Panc1 (cell line): ENCODE results near the gene KAZN. TPM values are rescaled to one million over a fixed set of nuclear protein-coding genes. Genes with fewer than 3 reads are reported as not detected.

Source experiments
- ATAC-seq: fragments of 200-7000 bp; cut with Tn5 transposase; 2 replicates; pipeline ENCODE4 v1.9.1; 2020; ENCODE audit warnings: mild to moderate bottlenecking, moderate library complexity
- BruUV-seq: library from RNA; stranded (reverse); fragments of 400-500 nt; replicated peaks from 2 replicates; lab custom pipeline; 2021; lab: Mats Ljungman, UMichigan
- CTCF ChIA-PET: fragments of 300-600 bp; sonication (Branson Sonifier 250); formaldehyde crosslinking; loops from one replicate; lab custom pipeline; 2022; ENCODE audit warnings: antibody characterized with exemption; lab: Charles Lee
- POLR2A ChIA-PET: fragments of 300-600 bp; sonication (Branson Sonifier 250); formaldehyde crosslinking; loops from one replicate; lab custom pipeline; 2022; ENCODE audit warnings: antibody characterized with exemption; lab: Charles Lee
- DNase-seq: peaks from one replicate; pipeline ENCODE4 v3.0.0-alpha.2; 2010; ENCODE audit warnings: low read depth, low spot score
- H3K27ac ChIP-seq: 2 replicates; pipeline ENCODE4 v1.5.1; 2011; ENCODE audit warnings: mild to moderate bottlenecking, low read length, inconsistent platforms
- H3K27me3 ChIP-seq: fragments of 200-500 bp; sonication (Bioruptor generic); 2 replicates; pipeline ENCODE4 v1.6.0; 2014; ENCODE audit warnings: low read length, inconsistent platforms; ENCODE audit not compliant: control insufficient read depth, insufficient read depth
- H3K36me3 ChIP-seq: fragments of 200-500 bp; sonication (Bioruptor generic); 2 replicates; pipeline ENCODE4 v1.5.1; 2014; ENCODE audit warnings: inconsistent platforms, mild to moderate bottlenecking, low read length, moderate library complexity; ENCODE audit not compliant: control insufficient read depth, insufficient read depth
- H3K4me1 ChIP-seq: 2 replicates; pipeline ENCODE4 v1.5.1; 2011; ENCODE audit warnings: inconsistent platforms, mild to moderate bottlenecking, low read length, moderate library complexity; ENCODE audit not compliant: control insufficient read depth, insufficient read depth
- H3K4me3 ChIP-seq, 2 experiments: 2 replicates each; pipeline ENCODE4 v1.5.1; 2011 to 2012; ENCODE audit warnings: low read depth in 2 of 2, low read length in 2 of 2, mild to moderate bottlenecking in 2 of 2, inconsistent platforms in 1 of 2, moderate library complexity in 1 of 2
- H3K9me3 ChIP-seq: fragments of 200-500 bp; sonication (Bioruptor generic); 2 replicates; pipeline ENCODE4 v1.5.1; 2014; ENCODE audit warnings: low read depth, mild to moderate bottlenecking, inconsistent platforms, low read length, moderate library complexity; ENCODE audit not compliant: control insufficient read depth, insufficient read depth
- CTCF ChIP-seq: fragments of 450-650 bp; IDR thresholded peaks from 2 replicates; pipeline ENCODE4 v1.5.1; 2017; ENCODE audit warnings: mild to moderate bottlenecking
- POLR2AphosphoS5 ChIP-seq: IDR thresholded peaks from 2 replicates; pipeline ENCODE4 v1.6.1; 2012; ENCODE audit warnings: mild to moderate bottlenecking, low read depth, low read length, moderate library complexity
- REST ChIP-seq, 2 experiments: IDR thresholded peaks; 2 replicates each; pipeline ENCODE4 v1.6.1; 2011 to 2012; ENCODE audit warnings: low read depth in 2 of 2, control low read depth in 1 of 2, low read length in 1 of 2, mild to moderate bottlenecking in 1 of 2, moderate library complexity in 1 of 2; ENCODE audit not compliant: insufficient read depth in 1 of 2
- SIN3A ChIP-seq: IDR thresholded peaks from 2 replicates; pipeline ENCODE4 v1.6.1; 2012; ENCODE audit warnings: low read depth, mild to moderate bottlenecking, low read length, moderate library complexity, borderline replicate concordance; ENCODE audit not compliant: insufficient read depth
- TCF7L2 ChIP-seq: IDR thresholded peaks from 2 replicates; pipeline ENCODE4 v1.6.1; 2011; ENCODE audit warnings: mild to moderate bottlenecking, low read depth, low read length, inconsistent platforms
- in situ Hi-C: cut with HindIII; loops from 2 replicates; pipeline ENCODE4 v1.10.0; 2016; ENCODE audit warnings: low sequenced_read_pairs, low pct_unique_long_range_greater_than_20kb
- intact Hi-C: fragments of 100-400 bp; cut with micrococcal nuclease; formaldehyde crosslinking; loops from one replicate; pipeline ENCODE4 v1.10.0; 2022; ENCODE audit not compliant: unreplicated experiment
- total RNA-seq: library from RNA; stranded (reverse); gene quantifications from one replicate; pipeline ENCODE4 v1.2.1, GENCODE V29; 2021; ENCODE audit not compliant: unreplicated experiment

Gene KAZN
- total RNA-seq, 1 experiment from 2014 or later, result 6.6 TPM

GRCh38 chr1:15148004-15148403, 549.5 kb downstream of the KAZN start:
- intact Hi-C loops, result no loop called here
- in situ Hi-C loops, result no loop called here
- Histone ChIP-seq H3K36me3 (no peaks in the 10 kb centered on the region), H3K4me1 (no peaks in the 10 kb centered on the region), H3K27ac (no peak overlapping the region), H3K4me3 (no peak overlapping the region), H3K27me3 (no peaks in the 10 kb centered on the region), H3K9me3 (no peaks in the 10 kb centered on the region)
- POLR2A ChIA-PET, result no interaction called here
- TF ChIP-seq CTCF (no peak), POLR2AphosphoS5 (no peak), TCF7L2 (no peak)
- no peak for DNase-seq
- no peak for ATAC-seq
- CTCF ChIA-PET, result no interaction called here
- BruUV-seq, result no TSS peak

- intact Hi-C loops, result no loop called here
- DNase-seq (no peak), ATAC-seq (no peak)
- Histone ChIP-seq H3K27ac (no peak overlapping the region), H3K4me1 (no peaks in the 10 kb centered on the region), H3K36me3 (no peaks in the 10 kb centered on the region), H3K9me3 (no peaks in the 10 kb centered on the region), H3K27me3 (no peaks in the 10 kb centered on the region), H3K4me3 (no peak overlapping the region)
- BruUV-seq, result no TSS peak
- ChIA-PET POLR2A (no interaction called here), CTCF (no interaction called here)
- in situ Hi-C loops, result no loop called here
- TF ChIP-seq SIN3A (no peak), CTCF (no peak), REST (IDR thresholded peaks at IDR 0.05; ENCODE audit: insufficient read depth in 1 of 2, low read depth in 2 of 2, low read length in 1 of 2) (no peak), TCF7L2 (no peak), POLR2AphosphoS5 (no peak)
These were observed 550.0 kb downstream of the KAZN start for GRCh38 chr1:15148475-15148874.
